Measurements from ENCODE around the gene TPPP2.
"Not testable (repeated sequence)": the region's sequence is repeated elsewhere in the genome, so short reads cannot be mapped to it uniquely, and the experiment has no call there.

Gene TPPP2

GRCh38 chr14:20998674-20999366, 31.2 kb upstream of the TPPP2 start, which contains the start of gene SLC39A2:
Gene SLC39A2 (plus strand): TSS chr14:20999293. CDS start chr14:20999447, 154 bp downstream.
- DNase-seq (no peak), ATAC-seq (replicated peaks) (no peak)
- Mint-ChIP-seq H3K27ac (peak within 1 kb of the TSS in 1 of 2 donors; percentile 22), H3K9me3 (no peaks in the 10 kb centered on the region), H3K4me3 (no peak within 1 kb of the TSS), H3K36me3 (ENCODE audit: insufficient read depth) (peaks cover 41% of the 10 kb centered on the region), H3K4me1 (ENCODE audit: low read depth in 2 of 2) (peaks cover 2 to 5% of the 10 kb centered on the region in 2 donors), H3K27me3 (no peaks in the 10 kb centered on the region)

GRCh38 chr14:20999591-20999990, 30.4 kb upstream of the TPPP2 start:
- DNase-seq (no peak), ATAC-seq (replicated peaks) (no peak)
- H3K4me3 Mint-ChIP-seq, result no peak overlapping the region

GRCh38 chr14:21001218-21001617, 28.8 kb upstream of the TPPP2 start:
- Mint-ChIP-seq H3K27ac (peak overlapping the region in 1 of 2 donors; percentile 12), H3K27me3 (no peaks in the 10 kb centered on the region)

More at GRCh38 chr14:20999591-20999990, 30.4 kb upstream of the TPPP2 start:
- Mint-ChIP-seq H3K27ac (peak overlapping the region in 1 of 2 donors; percentile 3), H3K36me3 (ENCODE audit: insufficient read depth) (peaks cover 33% of the 10 kb centered on the region), H3K9me3 (no peaks in the 10 kb centered on the region), H3K4me1 (ENCODE audit: low read depth in 2 of 2) (peaks cover 0 to 5% of the 10 kb centered on the region in 2 donors), H3K27me3 (no peaks in the 10 kb centered on the region)

GRCh38 chr14:21003788-21004346, 26.1 kb upstream of the TPPP2 start:
- no peak for ATAC-seq (replicated peaks)
- H3K27ac Mint-ChIP-seq, result no peak overlapping the region
- H3K4me1 Mint-ChIP-seq (ENCODE audit: low read depth in 2 of 2), result no peaks in the 10 kb centered on the region
- no peak overlapping the region for H3K4me3 Mint-ChIP-seq
- DNase-seq, result no peak
- H3K27me3 Mint-ChIP-seq, result no peaks in the 10 kb centered on the region
- no peaks in the 10 kb centered on the region for H3K9me3 Mint-ChIP-seq
- H3K36me3 Mint-ChIP-seq (ENCODE audit: insufficient read depth), result no peaks in the 10 kb centered on the region

More at GRCh38 chr14:21001218-21001617, 28.8 kb upstream of the TPPP2 start:
- H3K4me1 Mint-ChIP-seq (ENCODE audit: low read depth in 2 of 2), result peaks cover 0 to 1% of the 10 kb centered on the region in 2 donors
- H3K4me3 Mint-ChIP-seq, result no peak overlapping the region
- DNase-seq (no peak), ATAC-seq (replicated peaks) (no peak)
- no peaks in the 10 kb centered on the region for H3K9me3 Mint-ChIP-seq
- H3K36me3 Mint-ChIP-seq (ENCODE audit: insufficient read depth), result peaks cover 17% of the 10 kb centered on the region

- not testable (repeated sequence) for H3K4me1 Mint-ChIP-seq (ENCODE audit: low read depth in 2 of 2); DNase-seq; ATAC-seq (replicated peaks); H3K36me3 Mint-ChIP-seq (ENCODE audit: insufficient read depth); H3K27ac Mint-ChIP-seq; H3K4me3 Mint-ChIP-seq; H3K9me3 Mint-ChIP-seq
- peaks cover 27 to 31% of the 10 kb centered on the region in 2 donors for H3K27me3 Mint-ChIP-seq
Observed at GRCh38 chr14:21009721-21010120, 20.3 kb upstream of the TPPP2 start.

GRCh38 chr14:21011136-21011535, 18.9 kb upstream of the TPPP2 start:
- H3K27ac Mint-ChIP-seq, result no peak overlapping the region
- no peaks in the 10 kb centered on the region for H3K9me3 Mint-ChIP-seq
- ATAC-seq (replicated peaks) (no peak), DNase-seq (no peak)
- no peaks in the 10 kb centered on the region for H3K4me1 Mint-ChIP-seq (ENCODE audit: low read depth in 2 of 2)
- no peak overlapping the region for H3K4me3 Mint-ChIP-seq
- H3K36me3 Mint-ChIP-seq (ENCODE audit: insufficient read depth), result no peaks in the 10 kb centered on the region
- H3K27me3 Mint-ChIP-seq, result peaks cover 27 to 31% of the 10 kb centered on the region in 2 donors

- no peaks in the 10 kb centered on the region for H3K9me3 Mint-ChIP-seq
- H3K36me3 Mint-ChIP-seq (ENCODE audit: insufficient read depth), result no peaks in the 10 kb centered on the region
- ATAC-seq (replicated peaks), result peak; percentile 82
- H3K4me1 Mint-ChIP-seq (ENCODE audit: low read depth in 2 of 2), result no peaks in the 10 kb centered on the region
- no peak overlapping the region for H3K4me3 Mint-ChIP-seq
- H3K27me3 Mint-ChIP-seq, result peaks cover 27 to 31% of the 10 kb centered on the region in 2 donors
- no peak overlapping the region for H3K27ac Mint-ChIP-seq
- DNase-seq, result peak; percentile 78 to 84 (median 82)
Observed at GRCh38 chr14:21014761-21015190, 15.2 kb upstream of the TPPP2 start.

GRCh38 chr14:21015312-21015711, 14.7 kb upstream of the TPPP2 start:
- ATAC-seq (replicated peaks) (no peak), DNase-seq (no peak)
- H3K27ac Mint-ChIP-seq, result no peak overlapping the region
- H3K4me3 Mint-ChIP-seq, result no peak overlapping the region
- peaks cover 27 to 31% of the 10 kb centered on the region in 2 donors for H3K27me3 Mint-ChIP-seq
- H3K9me3 Mint-ChIP-seq, result no peaks in the 10 kb centered on the region
- H3K36me3 Mint-ChIP-seq (ENCODE audit: insufficient read depth), result no peaks in the 10 kb centered on the region
- no peaks in the 10 kb centered on the region for H3K4me1 Mint-ChIP-seq (ENCODE audit: low read depth in 2 of 2)

- Mint-ChIP-seq H3K9me3 (no peaks in the 10 kb centered on the region), H3K27me3 (peaks cover 16 to 21% of the 10 kb centered on the region in 2 donors), H3K4me1 (ENCODE audit: low read depth in 2 of 2) (no peaks in the 10 kb centered on the region), H3K27ac (peak overlapping the region in 1 of 2 donors; percentile 47), H3K4me3 (no peak overlapping the region), H3K36me3 (ENCODE audit: insufficient read depth) (no peaks in the 10 kb centered on the region)
- ATAC-seq (replicated peaks) (no peak), DNase-seq (no peak)
Observed at GRCh38 chr14:21016413-21017190, 13.4 kb upstream of the TPPP2 start.

- Mint-ChIP-seq H3K27ac (no peak overlapping the region), H3K4me3 (no peak overlapping the region), H3K27me3 (peaks cover 5 to 11% of the 10 kb centered on the region in 2 donors), H3K36me3 (ENCODE audit: insufficient read depth) (no peaks in the 10 kb centered on the region), H3K4me1 (ENCODE audit: low read depth in 2 of 2) (peaks cover 0 to 1% of the 10 kb centered on the region in 2 donors), H3K9me3 (no peaks in the 10 kb centered on the region)
- ATAC-seq (replicated peaks) (no peak), DNase-seq (no peak)
Observed at GRCh38 chr14:21017528-21018245, 12.3 kb upstream of the TPPP2 start.

- H3K27ac Mint-ChIP-seq, result no peak overlapping the region
- no peaks in the 10 kb centered on the region for H3K36me3 Mint-ChIP-seq (ENCODE audit: insufficient read depth)
- ATAC-seq (replicated peaks) (no peak), DNase-seq (no peak)
- peaks cover 0 to 7% of the 10 kb centered on the region in 2 donors for H3K27me3 Mint-ChIP-seq
- no peak overlapping the region for H3K4me3 Mint-ChIP-seq
- H3K9me3 Mint-ChIP-seq, result no peaks in the 10 kb centered on the region
- peaks cover 0 to 2% of the 10 kb centered on the region in 2 donors for H3K4me1 Mint-ChIP-seq (ENCODE audit: low read depth in 2 of 2)
Observed at GRCh38 chr14:21018286-21018685, 11.7 kb upstream of the TPPP2 start.

GRCh38 chr14:21018781-21019180, 11.2 kb upstream of the TPPP2 start:
- H3K27ac Mint-ChIP-seq, result no peak overlapping the region
- peaks cover 0 to 4% of the 10 kb centered on the region in 2 donors for H3K4me1 Mint-ChIP-seq (ENCODE audit: low read depth in 2 of 2)
- no peak for DNase-seq
- H3K4me3 Mint-ChIP-seq, result no peak overlapping the region
- no peak for ATAC-seq (replicated peaks)
- H3K27me3 Mint-ChIP-seq, result peaks cover 0 to 5% of the 10 kb centered on the region in 2 donors
- H3K36me3 Mint-ChIP-seq (ENCODE audit: insufficient read depth), result no peaks in the 10 kb centered on the region
- H3K9me3 Mint-ChIP-seq, result no peaks in the 10 kb centered on the region

- no peaks in the 10 kb centered on the region for H3K9me3 Mint-ChIP-seq
- no peak for DNase-seq
- no peak overlapping the region for H3K4me3 Mint-ChIP-seq
- no peak for ATAC-seq (replicated peaks)
- H3K27ac Mint-ChIP-seq, result no peak overlapping the region
- H3K36me3 Mint-ChIP-seq (ENCODE audit: insufficient read depth), result peaks cover 6% of the 10 kb centered on the region
- no peaks in the 10 kb centered on the region for H3K27me3 Mint-ChIP-seq
- H3K4me1 Mint-ChIP-seq (ENCODE audit: low read depth in 2 of 2), result peaks cover 6 to 10% of the 10 kb centered on the region in 2 donors
Observed at GRCh38 chr14:21019366-21019765, 10.7 kb upstream of the TPPP2 start.

All from effector memory CD8-positive, alpha-beta T cell (primary cell).